Left cardiac atrium (tissue), 4 donors: Measurements from ENCODE around the gene ARMH3. TPM values are rescaled to one million over a fixed set of nuclear protein-coding genes. Genes with fewer than 3 reads are reported as not detected.

ENCODE experiments used
- ATAC-seq, 2 donors: fragments of 200-7000 bp; cut with Tn5 transposase; one replicate each; pipeline ENCODE4 v1.9.1; 2020; ENCODE audit warnings: mild to moderate bottlenecking in 2 of 2, moderate library complexity in 2 of 2
- DNase-seq: peaks from one replicate; pipeline ENCODE4 v3.0.0-alpha.2; 2020
- intact Hi-C, 2 donors: fragments of 100-400 bp; cut with DNase I; formaldehyde crosslinking; loops; one replicate each; pipeline versions ENCODE4 v1.14.1 to v1.15.1; 2022 to 2023
- total RNA-seq, 2 donors: library from RNA; stranded (reverse); fragmentation: NEBNext Ultra II Directional; extraction: Animal tissue kit (Norgen Biotek cat#: 25700); gene quantifications; one replicate each; pipeline ENCODE4 v1.2.1, GENCODE V29; 2021
- donor health status: DM: no; HTN: yes; CAD: no.
- donor health status: DM: no; HTN: yes; CAD: no; lungs with severe emphysema.
- donor health status: DM: yes; HTN: yes; CAD: no.
- donor health status: Dilated cardiomyopathy.

The ARMH3 gene
- total RNA-seq, 2 donors from 2014 or later, result 28.8 to 33.7 TPM

GRCh38 chr10:101829561-101830315, 226.2 kb downstream of the ARMH3 start:
- peak; percentile 10 to 16 for ATAC-seq
- intact Hi-C loops, result no loop called here
- peak; percentile 65 for DNase-seq

GRCh38 chr10:101828766-101829551, 227.0 kb downstream of the ARMH3 start:
- DNase-seq, result peak; percentile 52
- ATAC-seq, result no peak
- intact Hi-C loops, result no loop called here

- intact Hi-C loops, result no loop called here
- DNase-seq, result no peak
- no peak for ATAC-seq
Measured at GRCh38 chr10:101827919-101828600, 227.9 kb downstream of the ARMH3 start.

GRCh38 chr10:101826852-101827434, 229.0 kb downstream of the ARMH3 start:
- no peak for DNase-seq
- intact Hi-C loops, result no loop called here
- no peak for ATAC-seq

GRCh38 chr10:101824736-101825135, 231.2 kb downstream of the ARMH3 start:
- intact Hi-C loops, result no loop called here
- DNase-seq (no peak), ATAC-seq (no peak)

- ATAC-seq (peak in 1 of 2 donors; percentile 7), DNase-seq (no peak)
- intact Hi-C loops, result no loop called here
Measured at GRCh38 chr10:101818872-101819633, 236.9 kb downstream of the ARMH3 start.

- intact Hi-C loops, result no loop called here
- DNase-seq (peak; percentile 99), ATAC-seq (peak; percentile 95 to 96)
Measured at GRCh38 chr10:101818119-101818871, 237.7 kb downstream of the ARMH3 start, which contains the start of gene OGA. TSS of gene OGA (minus strand) at chr10:101818444. CDS start at chr10:101818022, 422 bp downstream.

GRCh38 chr10:101817337-101818118, 238.4 kb downstream of the ARMH3 start:
- intact Hi-C loops, result no loop called here

GRCh38 chr10:101816913-101817336, 239.0 kb downstream of the ARMH3 start:
- DNase-seq (no peak), ATAC-seq (no peak)
- intact Hi-C loops, result no loop called here

More at GRCh38 chr10:101817337-101818118, 238.4 kb downstream of the ARMH3 start:
- peak; percentile 42 to 71 for ATAC-seq
- DNase-seq, result peak; percentile 92

GRCh38 chr10:101816376-101816775, 239.6 kb downstream of the ARMH3 start:
- no peak for DNase-seq
- no peak for ATAC-seq
- intact Hi-C loops, result no loop called here

GRCh38 chr10:101814466-101815071, 241.4 kb downstream of the ARMH3 start:
- intact Hi-C loops, result no loop called here
- DNase-seq, result no peak
- no peak for ATAC-seq

- DNase-seq (no peak), ATAC-seq (no peak)
- intact Hi-C loops, result no loop called here
Measured at GRCh38 chr10:101812606-101813005, 243.4 kb downstream of the ARMH3 start.

- intact Hi-C loops, result no loop called here
- no peak for DNase-seq
- no peak for ATAC-seq
Measured at GRCh38 chr10:101807158-101807557, 248.8 kb downstream of the ARMH3 start.

- intact Hi-C loops, result no loop called here
- no peak for DNase-seq
- no peak for ATAC-seq
Measured at GRCh38 chr10:101803511-101803910, 252.5 kb downstream of the ARMH3 start.

GRCh38 chr10:101797403-101798059, 258.4 kb downstream of the ARMH3 start:
- DNase-seq (no peak), ATAC-seq (peak in 1 of 2 donors; percentile 26)
- intact Hi-C loops, result no loop called here
